ENCODE measurements around the gene SMPD4. TPM values are rescaled to one million over a fixed set of nuclear protein-coding genes. Genes with fewer than 3 reads are reported as not detected.
"Not testable (repeated sequence)": the region's sequence is repeated elsewhere in the genome, so short reads cannot be mapped to it uniquely, and the experiment has no call there.

The SMPD4 gene
- total RNA-seq, 1 donor from 2014 or later = 9.0 TPM

- DNase-seq (ENCODE audit: low spot score in 2 of 2); FAIRE-seq: not testable (repeated sequence)
Observed at GRCh38 chr2:130160838-130161705, 20.3 kb downstream of the SMPD4 start.

- DNase-seq (ENCODE audit: low spot score in 2 of 2) (no peak), FAIRE-seq (no peak)
Observed at GRCh38 chr2:130160131-130160530, 21.3 kb downstream of the SMPD4 start.

GRCh38 chr2:130159376-130159775, 22.0 kb downstream of the SMPD4 start:
- not testable (repeated sequence) for FAIRE-seq; DNase-seq (ENCODE audit: low spot score in 2 of 2)

- no peak for FAIRE-seq
Observed at GRCh38 chr2:130158631-130159030, 22.8 kb downstream of the SMPD4 start.

GRCh38 chr2:130157825-130158514, 23.4 kb downstream of the SMPD4 start:
- not testable (repeated sequence) for DNase-seq (ENCODE audit: low spot score in 2 of 2); FAIRE-seq

More at GRCh38 chr2:130158631-130159030, 22.8 kb downstream of the SMPD4 start:
- no peak for DNase-seq (ENCODE audit: low spot score in 2 of 2)

GRCh38 chr2:130157354-130157753, 24.0 kb downstream of the SMPD4 start:
- not testable (repeated sequence) for FAIRE-seq; DNase-seq (ENCODE audit: low spot score in 2 of 2)

GRCh38 chr2:130156624-130157004, 24.8 kb downstream of the SMPD4 start:
- FAIRE-seq (no peak), DNase-seq (ENCODE audit: low spot score in 2 of 2) (no peak)

GRCh38 chr2:130155956-130156623, 25.3 kb downstream of the SMPD4 start:
- not testable (repeated sequence) for FAIRE-seq
- DNase-seq (ENCODE audit: low spot score in 2 of 2) = peak in 1 of 2 donors; percentile 42

- no peak for DNase-seq (ENCODE audit: low spot score in 2 of 2)
- FAIRE-seq = no peak
Observed at GRCh38 chr2:130154773-130155765, 26.3 kb downstream of the SMPD4 start.

- DNase-seq (ENCODE audit: low spot score in 2 of 2); FAIRE-seq: not testable (repeated sequence)
Observed at GRCh38 chr2:130154423-130154770, 27.0 kb downstream of the SMPD4 start.

- not testable (repeated sequence) for DNase-seq (ENCODE audit: low spot score in 2 of 2); FAIRE-seq
Observed at GRCh38 chr2:130153721-130154422, 27.5 kb downstream of the SMPD4 start.

- FAIRE-seq = no peak
- no peak for DNase-seq (ENCODE audit: low spot score in 2 of 2)
Observed at GRCh38 chr2:130152816-130153595, 28.4 kb downstream of the SMPD4 start.

- not testable (repeated sequence) for DNase-seq (ENCODE audit: low spot score in 2 of 2); FAIRE-seq
Observed at GRCh38 chr2:130152136-130152815, 29.1 kb downstream of the SMPD4 start.

- DNase-seq (ENCODE audit: low spot score in 2 of 2); FAIRE-seq: not testable (repeated sequence)
Observed at GRCh38 chr2:130151145-130151512, 30.3 kb downstream of the SMPD4 start.

- no peak for FAIRE-seq
- no peak for DNase-seq (ENCODE audit: low spot score in 2 of 2)
Observed at GRCh38 chr2:130150181-130151144, 30.9 kb downstream of the SMPD4 start.

- not testable (repeated sequence) for FAIRE-seq; DNase-seq (ENCODE audit: low spot score in 2 of 2)
Observed at GRCh38 chr2:130148515-130148914, 32.9 kb downstream of the SMPD4 start.

All from frontal cortex (tissue), 4 donors.